Measurements from ENCODE around the gene PRPF4.

DNA sequence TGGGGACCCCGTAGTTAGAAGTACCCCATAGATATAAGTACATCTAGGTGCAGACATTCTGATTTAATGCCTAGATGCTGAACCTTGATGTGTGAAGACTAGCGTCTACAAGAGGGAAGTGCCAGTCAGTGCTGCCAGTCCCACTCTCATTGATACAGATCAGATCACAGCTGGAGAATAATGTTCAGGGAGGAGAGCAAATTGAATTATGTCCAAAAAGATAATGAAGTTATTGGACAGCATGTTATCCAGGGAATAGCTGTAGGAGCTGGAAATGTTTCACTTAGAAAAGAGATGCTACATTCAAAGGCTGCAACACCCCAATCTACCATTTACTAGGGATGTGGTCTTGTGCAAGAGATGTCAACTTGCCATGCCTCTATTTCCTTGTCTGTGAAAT, 43.6 kb downstream of the PRPF4 start:
- TF ChIP-seq, protein P1, sequence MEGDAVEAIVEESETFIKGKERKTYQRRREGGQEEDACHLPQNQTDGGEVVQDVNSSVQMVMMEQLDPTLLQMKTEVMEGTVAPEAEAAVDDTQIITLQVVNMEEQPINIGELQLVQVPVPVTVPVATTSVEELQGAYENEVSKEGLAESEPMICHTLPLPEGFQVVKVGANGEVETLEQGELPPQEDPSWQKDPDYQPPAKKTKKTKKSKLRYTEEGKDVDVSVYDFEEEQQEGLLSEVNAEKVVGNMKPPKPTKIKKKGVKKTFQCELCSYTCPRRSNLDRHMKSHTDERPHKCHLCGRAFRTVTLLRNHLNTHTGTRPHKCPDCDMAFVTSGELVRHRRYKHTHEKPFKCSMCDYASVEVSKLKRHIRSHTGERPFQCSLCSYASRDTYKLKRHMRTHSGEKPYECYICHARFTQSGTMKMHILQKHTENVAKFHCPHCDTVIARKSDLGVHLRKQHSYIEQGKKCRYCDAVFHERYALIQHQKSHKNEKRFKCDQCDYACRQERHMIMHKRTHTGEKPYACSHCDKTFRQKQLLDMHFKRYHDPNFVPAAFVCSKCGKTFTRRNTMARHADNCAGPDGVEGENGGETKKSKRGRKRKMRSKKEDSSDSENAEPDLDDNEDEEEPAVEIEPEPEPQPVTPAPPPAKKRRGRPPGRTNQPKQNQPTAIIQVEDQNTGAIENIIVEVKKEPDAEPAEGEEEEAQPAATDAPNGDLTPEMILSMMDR (IDR thresholded peaks at IDR 0.05; ENCODE audit: low read depth, low read length) = no peak
- TF ChIP-seq POLR2A (IDR thresholded peaks at IDR 0.05; ENCODE audit: extremely low read depth, insufficient read length) = no peak

All from NB4 (cell line).